ENCODE results near the gene HNRNPF. TPM values are rescaled to one million over a fixed set of nuclear protein-coding genes. Genes with fewer than 3 reads are reported as not detected.
A peak's percentile ranks its signal among the peaks of the same experiment; 100 is the strongest.

HNRNPF gene
- total and polyA plus RNA-seq, 2 experiments from 2014 or later = 106 to 172 TPM

DNA sequence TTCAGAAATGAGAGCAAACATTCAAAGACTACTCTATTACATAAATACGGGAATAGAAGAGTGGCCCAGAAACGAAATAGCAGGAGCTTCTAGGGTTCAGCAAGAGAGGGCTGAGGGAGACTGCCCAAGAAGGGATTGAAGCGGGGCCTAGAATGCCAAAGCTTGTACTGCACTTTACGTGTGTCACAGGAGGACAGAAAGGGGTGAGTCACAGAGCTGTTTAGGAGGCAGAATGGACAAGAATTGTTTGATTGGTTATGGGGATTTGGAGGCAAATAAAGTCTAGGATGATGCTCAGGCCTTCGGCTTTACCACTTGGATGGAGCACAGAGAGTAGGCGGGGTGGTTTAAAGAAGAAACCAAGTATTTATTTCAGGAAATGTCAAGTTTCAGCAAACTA, 48.9 kb downstream of the HNRNPF start:
- Histone ChIP-seq H3F3A (ENCODE audit: insufficient read depth) (0 out of 2 replicates have a peak, but pooled peaks cover 6% of the 10 kb centered on the region), H3K9me3 (ENCODE audit: low read depth) (no peaks in the 10 kb centered on the region), H3K4me2 (ENCODE audit: unreplicated experiment) (no peak overlapping the region), H3K79me2 (ENCODE audit: insufficient read depth) (no peaks in the 10 kb centered on the region), H3K36me3 (ENCODE audit: low read depth) (no peaks in the 10 kb centered on the region), H3K9ac (no peak overlapping the region), H3K4me3 (no peak overlapping the region), H3K9me2 (ENCODE audit: insufficient read depth) (no peaks in the 10 kb centered on the region), H4K20me1 (ENCODE audit: insufficient read depth) (no peaks in the 10 kb centered on the region), H3K27ac (no peak overlapping the region), H3K27me3 (replicated peaks; ENCODE audit: insufficient read depth) (no peaks in the 10 kb centered on the region), H2AFZ (no peak overlapping the region), H3K4me1 (ENCODE audit: insufficient read depth) (peaks cover 9% of the 10 kb centered on the region; the same call in 1 of the 2 replicates)
- no peak for TF ChIP-seq EZH2phosphoT487 (IDR thresholded peaks at IDR 0.05; ENCODE audit: insufficient read depth, low read depth)
- no peak for TF ChIP-seq EZH2 (IDR thresholded peaks at IDR 0.05; ENCODE audit: insufficient read depth, poor library complexity, severe bottlenecking)
- WGBS, 2 experiments (ENCODE audit: low coverage in 1 of 2, low lambda C conversion rate in 2 of 2, missing lambda C conversion rate in 2 of 2) = 78 to 79% methylated on average over 6 of the region's 6 CpGs
- DNase-seq = peak; percentile 27
- in situ Hi-C loops (cut with MboI) = no loop called here

DNA sequence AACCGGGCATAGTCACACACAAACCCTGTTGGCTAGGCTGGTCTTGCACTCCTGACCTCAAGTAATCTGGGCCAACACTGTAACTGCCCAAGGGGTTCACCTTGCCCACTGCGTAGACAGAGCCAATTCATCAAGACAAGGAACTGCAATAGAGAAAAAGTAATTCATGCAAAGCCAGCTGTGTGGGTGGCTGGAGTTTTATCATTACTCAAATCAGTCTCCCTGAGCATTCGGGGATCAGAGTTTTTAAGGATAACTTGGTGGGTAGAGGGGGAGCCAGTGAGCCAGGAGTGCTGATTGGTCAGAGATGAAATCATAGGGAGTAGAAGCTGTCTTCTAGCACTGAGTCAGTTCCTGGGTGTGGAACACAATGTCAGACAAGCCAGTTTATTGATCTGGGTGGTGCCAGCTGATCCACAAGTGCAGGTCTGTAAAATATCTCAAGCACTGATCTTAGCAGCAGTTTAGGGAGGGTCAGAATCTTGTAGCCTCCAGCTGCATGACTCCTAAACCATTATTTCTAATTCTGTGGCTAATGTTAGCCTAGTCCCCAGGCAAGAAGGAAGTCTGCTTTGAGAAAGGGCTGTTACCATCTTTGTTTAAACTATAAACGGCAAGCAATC, 53.1 kb downstream of the HNRNPF start:
- Histone ChIP-seq H4K20me1 (ENCODE audit: insufficient read depth) (no peaks in the 10 kb centered on the region), H3K79me2 (ENCODE audit: insufficient read depth) (no peaks in the 10 kb centered on the region), H3K4me3 (no peak overlapping the region), H3K9me3 (ENCODE audit: low read depth) (no peaks in the 10 kb centered on the region), H3K9ac (no peak overlapping the region), H2AFZ (0 out of 2 replicates have a peak overlapping the region, but pooled peaks have one; percentile 11), H3F3A (ENCODE audit: insufficient read depth) (0 out of 2 replicates have a peak, but pooled peaks cover 6% of the 10 kb centered on the region), H3K36me3 (ENCODE audit: low read depth) (no peaks in the 10 kb centered on the region), H3K4me1 (ENCODE audit: insufficient read depth) (peaks cover 9% of the 10 kb centered on the region; the same call in 1 of the 2 replicates), H3K9me2 (ENCODE audit: insufficient read depth) (no peaks in the 10 kb centered on the region), H3K27me3 (replicated peaks; ENCODE audit: insufficient read depth) (no peaks in the 10 kb centered on the region; the same call in 1 of the 2 replicates), H3K27ac (no peak overlapping the region), H3K4me2 (ENCODE audit: unreplicated experiment) (peak overlapping the region; percentile 7)
- 52% methylated on average over 4 of the region's 4 CpGs for WGBS, 2 experiments (ENCODE audit: low coverage in 1 of 2, low lambda C conversion rate in 2 of 2, missing lambda C conversion rate in 2 of 2)
- TF ChIP-seq EZH2phosphoT487 (IDR thresholded peaks at IDR 0.05; ENCODE audit: insufficient read depth, low read depth) = no peak
- no peak for TF ChIP-seq EZH2 (IDR thresholded peaks at IDR 0.05; ENCODE audit: insufficient read depth, poor library complexity, severe bottlenecking)
- DNase-seq = peak; percentile 48
- in situ Hi-C loops (cut with MboI) = no loop called here

DNA sequence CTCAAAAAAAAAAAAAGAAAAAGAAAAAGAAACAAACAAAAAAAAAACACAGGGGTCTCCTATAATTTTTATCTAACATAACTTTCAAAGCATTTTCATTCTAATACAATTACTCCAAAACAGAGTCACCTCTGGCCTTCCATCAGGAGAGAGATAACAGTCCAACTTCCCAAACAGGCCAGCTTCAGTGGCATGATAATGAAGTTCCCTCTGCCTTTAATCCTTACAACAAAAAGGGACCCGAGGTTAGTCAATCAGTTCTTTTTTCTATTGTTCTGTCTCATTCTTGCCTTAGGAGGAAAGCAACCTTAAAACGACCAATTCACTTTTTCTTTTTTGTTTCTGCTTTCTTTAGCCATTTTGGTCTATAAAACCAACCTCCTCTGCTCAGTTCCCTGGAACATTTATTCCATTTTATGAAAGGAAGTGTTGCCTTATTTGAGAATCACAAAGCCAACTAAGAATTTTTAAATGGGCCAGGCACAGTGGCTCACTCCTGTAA, 54.1 kb downstream of the HNRNPF start:
- Histone ChIP-seq H3F3A (ENCODE audit: insufficient read depth) (0 out of 2 replicates have a peak, but pooled peaks cover 6% of the 10 kb centered on the region), H3K9me3 (ENCODE audit: low read depth) (no peaks in the 10 kb centered on the region), H3K36me3 (ENCODE audit: low read depth) (no peaks in the 10 kb centered on the region), H3K27me3 (replicated peaks; ENCODE audit: insufficient read depth) (peaks cover 3% of the 10 kb centered on the region), H4K20me1 (ENCODE audit: insufficient read depth) (no peaks in the 10 kb centered on the region), H3K79me2 (ENCODE audit: insufficient read depth) (no peaks in the 10 kb centered on the region), H3K9ac (no peak overlapping the region), H3K4me1 (ENCODE audit: insufficient read depth) (peaks cover 9% of the 10 kb centered on the region; the same call in 1 of the 2 replicates), H3K4me3 (no peak overlapping the region), H3K4me2 (ENCODE audit: unreplicated experiment) (no peak overlapping the region), H3K9me2 (ENCODE audit: insufficient read depth) (no peaks in the 10 kb centered on the region), H2AFZ (no peak overlapping the region), H3K27ac (no peak overlapping the region)
- no peak for TF ChIP-seq EZH2phosphoT487 (IDR thresholded peaks at IDR 0.05; ENCODE audit: insufficient read depth, low read depth)
- no peak for TF ChIP-seq EZH2 (IDR thresholded peaks at IDR 0.05; ENCODE audit: insufficient read depth, poor library complexity, severe bottlenecking)
- DNase-seq = no peak
- WGBS, 2 experiments (ENCODE audit: low coverage in 1 of 2, low lambda C conversion rate in 2 of 2, missing lambda C conversion rate in 2 of 2) = 3 to 10% methylated on average over 2 of the region's 2 CpGs
- in situ Hi-C loops (cut with MboI) = no loop called here

DNA sequence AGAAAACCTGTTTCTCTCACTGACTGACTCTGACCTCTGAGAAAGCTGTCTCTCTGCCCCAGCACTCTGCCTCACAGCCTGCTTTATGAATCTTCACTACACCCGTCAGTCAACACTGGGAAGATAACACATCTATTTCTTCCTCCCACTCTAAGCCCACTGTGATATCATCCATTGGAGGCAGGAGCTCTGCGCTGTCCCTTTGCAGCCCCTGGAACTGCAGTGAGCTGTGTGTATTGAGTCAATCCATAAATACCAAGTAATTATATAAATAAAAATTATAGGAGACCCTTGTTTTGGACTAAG, 54.7 kb downstream of the HNRNPF start:
- Histone ChIP-seq H3K4me1 (ENCODE audit: insufficient read depth) (peaks cover 9% of the 10 kb centered on the region; the same call in 1 of the 2 replicates), H3K9me2 (ENCODE audit: insufficient read depth) (no peaks in the 10 kb centered on the region), H3K79me2 (ENCODE audit: insufficient read depth) (no peaks in the 10 kb centered on the region), H3K4me2 (ENCODE audit: unreplicated experiment) (no peak overlapping the region), H4K20me1 (ENCODE audit: insufficient read depth) (no peaks in the 10 kb centered on the region), H3K27me3 (replicated peaks; ENCODE audit: insufficient read depth) (peaks cover 5% of the 10 kb centered on the region), H3K4me3 (no peak overlapping the region), H3K9ac (no peak overlapping the region), H3F3A (ENCODE audit: insufficient read depth) (0 out of 2 replicates have a peak, but pooled peaks cover 6% of the 10 kb centered on the region), H3K27ac (no peak overlapping the region), H2AFZ (no peak overlapping the region), H3K36me3 (ENCODE audit: low read depth) (no peaks in the 10 kb centered on the region), H3K9me3 (ENCODE audit: low read depth) (no peaks in the 10 kb centered on the region)
- TF ChIP-seq EZH2 (IDR thresholded peaks at IDR 0.05; ENCODE audit: insufficient read depth, poor library complexity, severe bottlenecking) (no peak), EZH2phosphoT487 (IDR thresholded peaks at IDR 0.05; ENCODE audit: insufficient read depth, low read depth) (no peak)
- in situ Hi-C loops (cut with MboI) = no loop called here
- DNase-seq = no peak
- 75 to 82% methylated on average over 2 of the region's 2 CpGs for WGBS, 2 experiments (ENCODE audit: low coverage in 1 of 2, low lambda C conversion rate in 2 of 2, missing lambda C conversion rate in 2 of 2)
